Measurements from ENCODE around the gene C11orf24. TPM values are rescaled to one million over a fixed set of nuclear protein-coding genes. Genes with fewer than 3 reads are reported as not detected.

C11orf24 gene
- total RNA-seq, 3 donors from 2014 or later, result 51.8 to 83.2 (median 53.2) TPM

DNA sequence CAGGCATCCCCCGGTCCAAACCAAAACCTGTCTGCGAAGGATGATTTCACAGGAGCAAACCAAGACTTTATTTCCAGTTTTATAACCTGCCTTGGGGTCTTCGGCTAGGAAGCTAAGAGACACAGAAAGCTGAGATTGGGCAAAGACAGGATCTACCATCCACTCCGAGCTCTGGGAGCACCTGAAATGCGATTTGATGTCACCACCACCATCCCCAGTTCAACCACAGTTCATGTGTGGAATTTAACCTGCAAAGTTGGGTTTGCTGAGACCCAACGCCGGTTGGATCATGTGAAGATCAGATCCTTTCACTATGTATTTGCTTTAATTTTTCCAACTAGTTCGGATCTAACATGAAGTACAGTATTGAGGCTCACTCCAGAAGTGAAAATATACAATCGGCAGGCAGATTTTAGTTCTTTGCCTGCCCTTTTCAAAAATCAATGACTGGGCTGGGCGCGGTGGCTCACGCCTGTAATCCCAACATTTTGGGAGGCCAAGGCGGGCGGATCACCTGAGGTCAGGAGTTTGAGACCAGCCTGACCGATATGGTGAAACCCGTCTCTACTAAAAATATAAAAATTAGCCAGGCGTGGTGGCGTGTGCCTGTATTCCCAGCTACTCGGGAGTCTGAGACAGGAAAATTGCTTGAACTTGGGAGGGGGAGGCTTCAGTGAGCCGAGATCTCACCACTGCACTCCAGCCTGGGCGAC lies 1.4 kb upstream of the C11orf24 start:
- intact Hi-C loops (cut with DNase I, micrococcal nuclease), result loop anchor here in 1 of 2 donors (10.0 kb wide), 1 partner anchor 112 kb away; no protein-coding TSS in a partner anchor
- TF ChIP-seq, protein P1, sequence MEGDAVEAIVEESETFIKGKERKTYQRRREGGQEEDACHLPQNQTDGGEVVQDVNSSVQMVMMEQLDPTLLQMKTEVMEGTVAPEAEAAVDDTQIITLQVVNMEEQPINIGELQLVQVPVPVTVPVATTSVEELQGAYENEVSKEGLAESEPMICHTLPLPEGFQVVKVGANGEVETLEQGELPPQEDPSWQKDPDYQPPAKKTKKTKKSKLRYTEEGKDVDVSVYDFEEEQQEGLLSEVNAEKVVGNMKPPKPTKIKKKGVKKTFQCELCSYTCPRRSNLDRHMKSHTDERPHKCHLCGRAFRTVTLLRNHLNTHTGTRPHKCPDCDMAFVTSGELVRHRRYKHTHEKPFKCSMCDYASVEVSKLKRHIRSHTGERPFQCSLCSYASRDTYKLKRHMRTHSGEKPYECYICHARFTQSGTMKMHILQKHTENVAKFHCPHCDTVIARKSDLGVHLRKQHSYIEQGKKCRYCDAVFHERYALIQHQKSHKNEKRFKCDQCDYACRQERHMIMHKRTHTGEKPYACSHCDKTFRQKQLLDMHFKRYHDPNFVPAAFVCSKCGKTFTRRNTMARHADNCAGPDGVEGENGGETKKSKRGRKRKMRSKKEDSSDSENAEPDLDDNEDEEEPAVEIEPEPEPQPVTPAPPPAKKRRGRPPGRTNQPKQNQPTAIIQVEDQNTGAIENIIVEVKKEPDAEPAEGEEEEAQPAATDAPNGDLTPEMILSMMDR (IDR thresholded peaks at IDR 0.05), result no peak
- no peak for DNase-seq
- Histone ChIP-seq H3K36me3 (ENCODE audit: low read depth) (no peaks in the 10 kb centered on the region), H3K9me3 (no peaks in the 10 kb centered on the region), H3K4me3 (no peak overlapping the region), H3K4me1 (ENCODE audit: low read depth) (peaks cover 10% of the 10 kb centered on the region)
- ATAC-seq, result no peak

DNA sequence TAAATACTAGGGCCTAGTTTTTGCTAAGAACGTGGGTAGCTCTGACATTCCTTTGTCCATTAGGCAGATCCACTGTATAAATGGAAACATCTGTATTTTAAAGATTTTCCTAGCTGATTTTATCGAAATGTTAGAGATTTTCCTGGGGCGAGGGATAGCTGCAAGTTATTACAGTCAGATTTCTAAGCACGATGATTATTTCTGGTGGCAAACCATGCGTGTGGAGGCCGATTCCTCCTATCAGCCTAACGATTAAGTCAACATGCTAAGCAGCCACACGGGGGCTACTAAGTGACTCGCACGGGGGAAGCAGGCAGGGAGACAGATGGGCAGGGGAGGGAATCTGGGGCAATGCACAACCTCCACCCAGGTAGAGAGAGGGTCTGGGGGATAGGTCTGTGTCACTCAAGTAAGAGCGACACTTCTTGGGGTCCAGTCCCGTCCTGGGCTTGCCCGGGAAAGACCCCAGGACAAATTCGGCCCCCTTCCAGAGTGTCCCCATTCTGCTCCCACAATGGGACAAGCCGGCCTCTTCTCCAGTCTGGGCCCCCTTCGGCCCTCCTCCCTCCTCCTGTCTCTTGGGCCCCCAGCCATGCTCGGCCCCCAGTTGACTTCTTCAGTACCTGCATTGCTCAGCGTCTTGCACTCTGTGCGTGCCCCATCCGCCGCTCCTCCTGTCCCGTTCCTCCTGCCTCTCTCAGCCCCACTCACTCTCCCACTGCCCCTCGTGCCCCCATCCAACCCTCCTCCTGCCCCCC lies 571 bp downstream of the C11orf24 start:
- intact Hi-C loops (cut with DNase I, micrococcal nuclease), result loop anchor here in 1 of 2 donors (10.0 kb wide), 1 partner anchor 114 kb away; no protein-coding TSS in a partner anchor
- peaks cover 10% of the 10 kb centered on the region for H3K4me1 ChIP-seq (ENCODE audit: low read depth)
- no peaks in the 10 kb centered on the region for H3K9me3 ChIP-seq
- H3K36me3 ChIP-seq (ENCODE audit: low read depth), result no peaks in the 10 kb centered on the region
- ATAC-seq (peak; percentile 45), DNase-seq (peak in 2 of 3 donors; percentile 57 to 71)
- TF ChIP-seq, protein P1 (IDR thresholded peaks at IDR 0.05), result no peak
- peak overlapping the region; percentile 54 for H3K4me3 ChIP-seq

DNA sequence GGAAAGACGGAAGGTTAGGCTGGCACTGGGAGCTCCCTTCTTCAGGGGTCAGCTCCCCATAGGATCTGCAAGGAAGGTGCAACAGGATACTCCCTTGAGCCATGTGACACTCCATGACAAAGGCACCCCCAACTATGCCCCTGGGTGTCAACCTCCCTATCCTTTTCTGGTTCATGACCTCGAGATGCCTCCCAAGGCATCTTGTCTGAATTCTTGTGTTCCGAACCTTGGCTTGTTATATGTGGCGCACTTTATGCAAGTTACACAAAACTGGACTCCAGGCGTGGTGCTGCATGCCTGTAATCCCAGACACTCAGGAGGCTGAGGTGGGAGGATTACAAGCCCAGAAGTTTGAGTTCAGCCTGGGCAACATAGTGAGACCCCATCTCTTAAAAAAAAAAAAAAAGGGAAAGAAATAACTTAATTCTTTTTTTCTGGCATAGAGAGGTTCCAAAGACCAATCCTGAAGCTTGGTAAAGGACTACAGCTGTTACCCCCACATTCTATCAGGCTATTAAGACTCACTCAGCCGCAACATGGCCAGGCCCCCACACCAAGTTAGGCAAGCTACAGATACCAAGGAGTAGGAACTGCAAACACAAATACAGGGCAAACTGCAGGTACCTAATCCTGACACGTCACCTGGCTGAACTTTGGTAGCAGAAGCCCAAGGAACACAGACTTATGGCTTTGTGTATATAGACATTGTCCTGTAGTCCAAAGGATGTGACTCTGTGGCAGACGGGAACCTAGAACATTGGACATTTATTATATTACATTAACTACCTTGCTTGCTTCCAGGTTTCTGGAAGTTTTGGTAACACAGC lies 1.4 kb downstream of the C11orf24 start:
- ATAC-seq (peak; percentile 43), DNase-seq (peak in 1 of 3 donors; percentile 64)
- peaks cover 10% of the 10 kb centered on the region for H3K4me1 ChIP-seq (ENCODE audit: low read depth)
- TF ChIP-seq, protein P1 (IDR thresholded peaks at IDR 0.05), result no peak
- no peak overlapping the region for H3K4me3 ChIP-seq
- no peaks in the 10 kb centered on the region for H3K9me3 ChIP-seq
- no peaks in the 10 kb centered on the region for H3K36me3 ChIP-seq (ENCODE audit: low read depth)
- intact Hi-C loops (cut with DNase I, micrococcal nuclease), result loop anchor here in 1 of 2 donors (10.0 kb wide), 1 partner anchor 114 kb away; no protein-coding TSS in a partner anchor

DNA sequence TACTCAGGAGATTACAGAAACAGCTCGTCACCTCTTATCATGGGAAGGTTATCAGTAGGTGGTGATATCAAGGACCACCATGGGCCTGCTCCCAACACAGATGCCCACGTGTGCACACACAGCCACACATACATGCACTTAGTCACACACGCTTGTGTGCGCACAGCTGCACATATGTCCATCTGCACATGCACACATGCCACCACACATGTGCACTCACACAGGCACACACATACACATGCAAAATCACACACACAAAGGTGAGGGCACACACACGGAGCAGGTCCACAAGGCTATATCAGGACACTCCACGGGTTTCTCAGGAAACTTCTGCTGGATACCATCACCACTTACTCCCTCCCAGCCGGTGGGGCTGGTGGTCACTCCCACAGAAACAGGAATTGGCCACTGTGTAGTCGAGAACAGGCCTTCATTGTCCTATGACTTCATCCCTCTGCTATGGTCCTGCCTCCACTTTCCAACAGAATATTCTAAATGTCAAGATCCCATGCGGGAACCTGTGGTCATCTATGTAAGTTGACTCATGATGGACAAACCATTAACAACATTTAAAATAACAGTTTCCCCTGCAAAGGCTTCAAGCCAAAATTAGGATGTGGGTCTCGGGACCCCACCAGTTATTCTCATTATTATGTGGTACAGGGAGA lies 2.2 kb downstream of the C11orf24 start:
- H3K4me1 ChIP-seq (ENCODE audit: low read depth), result peaks cover 10% of the 10 kb centered on the region
- TF ChIP-seq, protein P1 (IDR thresholded peaks at IDR 0.05), result no peak
- no peaks in the 10 kb centered on the region for H3K36me3 ChIP-seq (ENCODE audit: low read depth)
- no peaks in the 10 kb centered on the region for H3K9me3 ChIP-seq
- intact Hi-C loops (cut with DNase I, micrococcal nuclease), result loop anchor here in 1 of 2 donors (10.0 kb wide), 1 partner anchor 115 kb away; no protein-coding TSS in a partner anchor
- ATAC-seq (no peak), DNase-seq (no peak)
- H3K4me3 ChIP-seq, result no peak overlapping the region

- intact Hi-C loops (cut with DNase I, micrococcal nuclease), result no loop called here
- Histone ChIP-seq H3K4me3 (no peak overlapping the region), H3K4me1 (ENCODE audit: low read depth) (peaks cover 10% of the 10 kb centered on the region), H3K9me3 (no peaks in the 10 kb centered on the region), H3K36me3 (ENCODE audit: low read depth) (no peaks in the 10 kb centered on the region)
- ATAC-seq (no peak), DNase-seq (no peak)
- TF ChIP-seq, protein P1 (IDR thresholded peaks at IDR 0.05), result no peak
Measured at GRCh38 chr11:68267881-68268240, 3.9 kb downstream of the C11orf24 start.
